Measurements from ENCODE around the gene LGI4.

The LGI4 gene

GRCh38 chr19:35085947-35086346, 48.9 kb downstream of the LGI4 start:
- DNase-seq (ENCODE audit: low read depth) = no peak

- DNase-seq (ENCODE audit: low read depth) = no peak
These were observed 50.4 kb downstream of the LGI4 start for GRCh38 chr19:35084509-35084762.

GRCh38 chr19:35083691-35084508, 51.0 kb downstream of the LGI4 start:
- DNase-seq (ENCODE audit: low read depth) = no peak

GRCh38 chr19:35081201-35081600, 53.7 kb downstream of the LGI4 start:
- no peak for DNase-seq (ENCODE audit: low read depth)

GRCh38 chr19:35080613-35081170, 54.2 kb downstream of the LGI4 start:
- no peak for DNase-seq (ENCODE audit: low read depth)

- no peak for DNase-seq (ENCODE audit: low read depth)
These were observed 55.0 kb downstream of the LGI4 start for GRCh38 chr19:35079826-35080225.

GRCh38 chr19:35077411-35078223, 57.2 kb downstream of the LGI4 start:
- DNase-seq (ENCODE audit: low read depth) = no peak

GRCh38 chr19:35076657-35077056, 58.2 kb downstream of the LGI4 start:
- no peak for DNase-seq (ENCODE audit: low read depth)

- DNase-seq (ENCODE audit: low read depth) = no peak
These were observed 58.9 kb downstream of the LGI4 start for GRCh38 chr19:35076026-35076370.

- no peak for DNase-seq (ENCODE audit: low read depth)
These were observed 59.4 kb downstream of the LGI4 start for GRCh38 chr19:35075202-35076025.
